K562 (cell line): ENCODE data around the gene TAF1D. TPM values are rescaled to one million over a fixed set of nuclear protein-coding genes. Genes with fewer than 3 reads are reported as not detected.
A peak's percentile ranks its signal among the peaks of the same experiment; 100 is the strongest.

Source experiments
- ATF3 ChIP-seq, 2 experiments: fragments of 450-650 bp in 1 of 2; sonication (generic) in 1 of 2; formaldehyde crosslinking in 1 of 2; IDR thresholded peaks in 1 of 2; conservative IDR thresholded peaks in 1 of 2; 2 replicates each; pipeline versions ENCODE4 v1.6.1 to v1.8.1; 2016 to 2023; ENCODE audit warnings: mild to moderate bottlenecking in 2 of 2, moderate library complexity in 2 of 2, inconsistent platforms in 1 of 2, missing genetic modification reagents in 1 of 2
- E2F3 ChIP-seq: fragments of 250-450 bp; sonication (Bioruptor Pico); IDR thresholded peaks from 2 replicates; pipeline ENCODE4 v1.4.0; 2020; ENCODE audit warnings: mild to moderate bottlenecking
- FOSL1 ChIP-seq: fragments of 200-800 bp; sonication (Bioruptor generic); conservative IDR thresholded peaks from 2 replicates; pipeline ENCODE4 v1.6.1; 2016; ENCODE audit warnings: missing genetic modification characterization, missing compliant biosample characterization
- KDM1A ChIP-seq, 2 experiments: fragments of 450-650 bp; IDR thresholded peaks; 2 replicates each; pipeline ENCODE4 v1.6.1; 2016; ENCODE audit warnings: mild to moderate bottlenecking in 2 of 2
- L3MBTL2 ChIP-seq: fragments of 450-650 bp; IDR thresholded peaks from 2 replicates; pipeline ENCODE4 v1.6.1; 2016; ENCODE audit warnings: mild to moderate bottlenecking, moderate library complexity
- MAFK ChIP-seq: IDR thresholded peaks from 2 replicates; pipeline ENCODE4 v1.6.1; 2011; ENCODE audit warnings: low read length, improper control_type of control experiment
- MLLT1 ChIP-seq, 2 experiments: fragments of 450-650 bp; IDR thresholded peaks; 2 replicates each; pipeline ENCODE4 v1.6.1; 2016
- NCOR1 ChIP-seq: fragments of 450-650 bp; IDR thresholded peaks from 2 replicates; pipeline ENCODE4 v1.6.1; 2016; ENCODE audit warnings: mild to moderate bottlenecking, moderate library complexity
- NFIC ChIP-seq: fragments of 450-650 bp; IDR thresholded peaks from 2 replicates; pipeline ENCODE4 v1.6.1; 2017; ENCODE audit warnings: mild to moderate bottlenecking, inconsistent platforms
- NFRKB ChIP-seq: fragments of 450-650 bp; IDR thresholded peaks from 2 replicates; pipeline ENCODE4 v1.6.1; 2016; ENCODE audit warnings: low read depth
- OTX1 ChIP-seq: fragments of 450-650 bp; formaldehyde crosslinking; IDR thresholded peaks from 2 replicates; pipeline ENCODE4 v1.4.0; 2022; ENCODE audit warnings: mild to moderate bottlenecking
- RREB1 ChIP-seq: fragments of 250-450 bp; sonication (Bioruptor Pico); IDR thresholded peaks from 2 replicates; pipeline ENCODE4 v1.4.0; 2020
- SFPQ ChIP-seq: fragments of 200-400 bp; formaldehyde crosslinking; IDR thresholded peaks from 2 replicates; pipeline ENCODE4 v1.6.1; 2017; ENCODE audit warnings: mild to moderate bottlenecking, low read depth, low read length, moderate library complexity
- THRAP3 ChIP-seq: fragments of 450-650 bp; IDR thresholded peaks from 2 replicates; pipeline ENCODE4 v1.6.1; 2016; ENCODE audit warnings: mild to moderate bottlenecking, inconsistent platforms, borderline replicate concordance
- ZFX ChIP-seq: sonication (generic); formaldehyde crosslinking; IDR thresholded peaks from 2 replicates; pipeline ENCODE4 v1.8.0; 2022; ENCODE audit warnings: mild to moderate bottlenecking, missing genetic modification reagents, moderate library complexity
- ZNF143 ChIP-seq: sonication (generic); formaldehyde crosslinking; IDR thresholded peaks from 2 replicates; pipeline ENCODE4 v1.9.0; 2022; ENCODE audit warnings: mild to moderate bottlenecking, missing genetic modification reagents
- polyA plus RNA-seq, 8 experiments: library from polyadenylated mRNA; depleted of rRNA in 4 of 8; stranded (reverse) in 5 of 8; unstranded in 3 of 8; fragments of >200 nt; fragmentation: Nextera tagmentation in 2 of 8; fragmentation: Illumina TruSeq in 1 of 8; extraction: Ambion mirVana in 2 of 8; extraction: Trizol in 1 of 8; gene quantifications; 2 replicates each; pipeline versions ENCODE4 v1.2.1 to v1.2.3, GENCODE V29; 2011 to 2014; ENCODE audit warnings: inconsistent platforms in 1 of 8, missing spikeins in 1 of 8
- total RNA-seq, 7 experiments: library from RNA; depleted of rRNA in 6 of 7; stranded (reverse); fragments of >200 nt in 6 of 7; fragmentation: Illumina TruSeq in 2 of 7; extraction: Trizol in 2 of 7; gene quantifications; 2 replicates each; pipeline versions ENCODE4 v1.2.1 to v1.2.3, GENCODE V29; 2011 to 2021; ENCODE audit warnings: low replicate concordance in 1 of 7
- TF ChIP-seq, protein P1 (sequence below): fragments of 450-650 bp; formaldehyde crosslinking; conservative IDR thresholded peaks from 2 replicates; pipeline ENCODE4 v1.4.0; 2022; ENCODE audit warnings: mild to moderate bottlenecking, missing genetic modification characterization

TAF1D gene
- total and polyA plus RNA-seq, 9 of the 15 experiments (the other 6 are each of a cell fraction or from before 2014, with no cell fraction given): 122 to 347 (median 250) TPM

- TF ChIP-seq KDM1A (IDR thresholded peaks at IDR 0.05) (peak in 1 of 2 experiments; percentile 13; a peak in 1 of 4 replicates), MLLT1 (IDR thresholded peaks at IDR 0.05) (0 out of 4 replicates have a peak, but pooled peaks of 1 of the 2 experiments have one; percentile 17), NCOR1 (peak; percentile 46; the same call in 1 of the 2 replicates), RREB1 (CRISPR knock-in tag) (peak; percentile 93), ZFX (CRISPR knock-in tag) (no peak), ATF3 (IDR thresholded peaks at IDR 0.05) (no peak), ATF3 (CRISPR knock-in tag; conservative IDR thresholded peaks at IDR 0.05) (0 out of 2 replicates have a peak, but pooled peaks have one; percentile 59), MAFK (no peak), NFRKB (no peak), L3MBTL2 (peak; percentile 57), SFPQ (no peak), NFIC (peak; percentile 14; the same call in 1 of the 2 replicates), FOSL1 (tag) (no peak), E2F3 (CRISPR knock-in tag) (peak; percentile 89), THRAP3 (no peak), ZNF143 (CRISPR knock-in tag) (no peak), OTX1 (0 out of 2 replicates have a peak, but pooled peaks have one; percentile 39)
- TF ChIP-seq, protein P1, sequence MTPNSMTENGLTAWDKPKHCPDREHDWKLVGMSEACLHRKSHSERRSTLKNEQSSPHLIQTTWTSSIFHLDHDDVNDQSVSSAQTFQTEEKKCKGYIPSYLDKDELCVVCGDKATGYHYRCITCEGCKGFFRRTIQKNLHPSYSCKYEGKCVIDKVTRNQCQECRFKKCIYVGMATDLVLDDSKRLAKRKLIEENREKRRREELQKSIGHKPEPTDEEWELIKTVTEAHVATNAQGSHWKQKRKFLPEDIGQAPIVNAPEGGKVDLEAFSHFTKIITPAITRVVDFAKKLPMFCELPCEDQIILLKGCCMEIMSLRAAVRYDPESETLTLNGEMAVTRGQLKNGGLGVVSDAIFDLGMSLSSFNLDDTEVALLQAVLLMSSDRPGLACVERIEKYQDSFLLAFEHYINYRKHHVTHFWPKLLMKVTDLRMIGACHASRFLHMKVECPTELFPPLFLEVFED: 0 out of 2 replicates have a peak, but pooled peaks have one; percentile 79
Measured at GRCh38 chr11:93783765-93784144, 42.5 kb upstream of the TAF1D start (continued).
